ENCODE data around the gene LCT.
"Not testable (repeated sequence)": the region's sequence is repeated elsewhere in the genome, so short reads cannot be mapped to it uniquely, and the experiment has no call there.

Gene LCT

GRCh38 chr2:135836596-135837270, at the start of gene LCT:
Gene LCT (minus strand): TSS chr2:135837184. CDS start chr2:135837169, 15 bp downstream.
- no peaks in the 10 kb centered on the region for H3K27me3 ChIP-seq
- no peak within 1 kb of the TSS for H3K9ac ChIP-seq
- no peaks in the 10 kb centered on the region for H4K20me1 ChIP-seq
- peaks cover 37% of the 10 kb centered on the region for H3K4me1 ChIP-seq
- H3K27ac ChIP-seq = 0 out of 2 replicates have a peak within 1 kb of the TSS, but pooled peaks have one; percentile 2
- H3K9me3 ChIP-seq = no peaks in the 10 kb centered on the region
- no peak within 1 kb of the TSS for H3K4me3 ChIP-seq
- peaks cover 24% of the 10 kb centered on the region for H3K36me3 ChIP-seq
- peak within 1 kb of the TSS; percentile 19; the same call in 1 of the 2 replicates for H3K4me2 ChIP-seq
- no peak for TF ChIP-seq Cebpa-rat (IDR thresholded peaks at IDR 0.05)

- H4K20me1 ChIP-seq = no peaks in the 10 kb centered on the region
- peaks cover 13% of the 10 kb centered on the region for H3K4me1 ChIP-seq
- no peak overlapping the region for H3K9ac ChIP-seq
- no peak overlapping the region for H3K4me2 ChIP-seq
- no peaks in the 10 kb centered on the region for H3K27me3 ChIP-seq
- H3K27ac ChIP-seq = no peak overlapping the region
- no peaks in the 10 kb centered on the region for H3K36me3 ChIP-seq
- peaks cover 21% of the 10 kb centered on the region for H3K9me3 ChIP-seq
- H3K4me3 ChIP-seq = no peak overlapping the region
- TF ChIP-seq Cebpa-rat (IDR thresholded peaks at IDR 0.05) = no peak
These were observed 48.7 kb upstream of the LCT start for GRCh38 chr2:135885709-135886108.

GRCh38 chr2:135882415-135882814, 45.4 kb upstream of the LCT start:
- Histone ChIP-seq H3K9ac (no peak overlapping the region), H3K4me3 (no peak overlapping the region), H3K4me1 (peaks cover under 1% of the 10 kb centered on the region; the same call in 1 of the 2 replicates), H3K9me3 (0 out of 2 replicates have a peak, but pooled peaks cover 3% of the 10 kb centered on the region), H4K20me1 (no peaks in the 10 kb centered on the region), H3K36me3 (no peaks in the 10 kb centered on the region), H3K27me3 (no peaks in the 10 kb centered on the region), H3K4me2 (no peak overlapping the region), H3K27ac (no peak overlapping the region)
- TF ChIP-seq Cebpa-rat (IDR thresholded peaks at IDR 0.05) = no peak

DNA sequence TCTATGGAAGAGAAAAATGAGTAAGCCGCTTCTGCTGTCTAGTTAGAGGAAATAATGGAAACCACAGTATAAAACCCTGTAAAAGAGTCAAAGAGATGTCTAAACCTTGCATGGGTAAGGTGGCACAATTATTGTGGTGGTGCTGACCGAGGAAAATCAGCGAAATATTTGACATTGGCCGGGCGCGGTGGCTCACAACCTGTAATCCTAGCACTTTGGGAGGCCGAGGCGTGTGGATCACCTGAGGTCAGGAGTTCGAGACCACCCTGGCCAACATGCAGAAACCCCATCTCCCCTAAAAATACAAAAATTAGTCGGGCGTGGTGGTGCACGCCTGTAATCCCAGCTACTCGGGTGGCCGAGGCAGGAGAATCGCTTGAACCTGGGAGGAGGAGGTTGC, 39.8 kb upstream of the LCT start:
- H3K4me2 ChIP-seq = peak overlapping the region; percentile 85
- peaks cover 33% of the 10 kb centered on the region for H3K4me1 ChIP-seq
- H3K9ac ChIP-seq = peak overlapping the region; percentile 87
- H3K36me3 ChIP-seq = peaks cover 23% of the 10 kb centered on the region
- H3K27ac ChIP-seq = peak overlapping the region; percentile 52
- peaks cover 32% of the 10 kb centered on the region for H4K20me1 ChIP-seq
- H3K27me3 ChIP-seq, H3K9me3 ChIP-seq: not testable (repeated sequence)
- H3K4me3 ChIP-seq = peak overlapping the region; percentile 74

DNA sequence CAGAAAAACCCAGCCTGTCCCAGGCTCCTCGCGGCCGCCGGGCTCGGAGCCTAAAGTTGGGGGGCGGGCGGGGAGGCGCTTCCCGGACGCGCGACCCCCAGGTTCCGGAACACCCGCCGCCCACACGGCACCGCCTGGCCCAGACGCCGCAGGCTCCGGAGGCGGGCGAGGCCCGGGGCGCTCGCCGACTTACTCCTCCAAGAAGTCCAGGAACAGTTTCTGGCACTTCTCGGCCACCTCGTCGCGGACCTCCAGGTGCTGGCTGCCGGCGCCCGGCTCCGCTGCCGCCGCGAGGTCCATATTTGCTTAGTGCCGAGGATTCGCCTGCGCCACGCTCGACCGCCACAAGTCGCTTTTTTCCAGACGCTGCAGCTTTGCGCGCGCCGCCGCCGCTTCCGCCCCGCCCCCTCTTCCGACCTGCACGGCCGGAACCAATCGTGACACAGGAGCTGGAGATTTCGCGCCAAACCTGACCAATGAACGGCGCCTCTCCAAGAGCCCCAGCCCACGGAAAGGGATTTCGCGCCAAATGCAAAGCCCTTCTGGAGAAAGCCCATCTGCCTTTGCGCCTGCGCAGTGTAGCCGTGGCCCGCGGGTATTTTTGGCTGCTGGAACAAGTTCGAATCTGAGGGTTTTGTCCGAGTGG, 39.2 kb upstream of the LCT start, which contains the start of gene MCM6:
Gene MCM6, minus strand, starts transcription at position 378 of the 646 bp plus-strand sequence. Its CDS starts 78 bp downstream, at position 300.
- no peak for TF ChIP-seq Cebpa-rat (IDR thresholded peaks at IDR 0.05)
- Histone ChIP-seq H3K9me3 (no peaks in the 10 kb centered on the region), H3K4me1 (peaks cover 33% of the 10 kb centered on the region), H3K4me3 (peak within 1 kb of the TSS; percentile 74), H3K36me3 (peaks cover 29% of the 10 kb centered on the region), H3K27ac (peak within 1 kb of the TSS; percentile 90), H3K27me3 (no peaks in the 10 kb centered on the region), H4K20me1 (peaks cover 34% of the 10 kb centered on the region), H3K4me2 (peak within 1 kb of the TSS; percentile 85), H3K9ac (peak within 1 kb of the TSS; percentile 87)

DNA sequence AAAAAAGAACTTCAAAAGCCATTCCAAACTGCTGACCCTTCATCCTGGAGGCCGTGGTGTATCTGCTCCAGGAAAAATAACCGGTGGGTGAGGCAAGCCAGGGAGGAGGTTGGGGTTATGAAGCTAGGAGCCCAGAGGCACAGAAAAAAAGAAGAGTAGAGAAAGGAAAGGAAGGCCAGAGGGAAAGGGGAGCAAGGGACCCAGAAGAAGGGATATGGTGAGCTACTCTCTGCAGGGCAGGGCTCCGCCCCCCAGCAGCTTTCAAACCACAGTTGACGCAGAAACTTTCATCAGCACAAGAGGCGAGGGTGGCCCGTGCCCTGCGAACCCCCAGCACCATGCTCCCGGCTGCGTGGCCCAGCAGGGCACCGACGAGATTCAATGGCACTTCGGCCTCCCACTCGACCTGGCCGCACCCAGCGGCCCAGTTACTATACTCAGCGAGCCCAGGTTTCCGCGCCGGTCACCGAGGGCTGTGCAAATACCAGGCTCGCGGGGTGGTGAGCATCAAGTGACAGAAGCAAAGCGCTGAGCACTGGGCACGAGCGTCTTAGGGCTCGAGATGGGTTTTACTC, 38.6 kb upstream of the LCT start:
- no peaks in the 10 kb centered on the region for H3K9me3 ChIP-seq
- H3K27me3 ChIP-seq = no peaks in the 10 kb centered on the region
- H4K20me1 ChIP-seq = peaks cover 40% of the 10 kb centered on the region
- H3K4me1 ChIP-seq = peaks cover 33% of the 10 kb centered on the region
- peak overlapping the region; percentile 90 for H3K27ac ChIP-seq
- TF ChIP-seq Cebpa-rat (IDR thresholded peaks at IDR 0.05) = no peak
- peaks cover 35% of the 10 kb centered on the region for H3K36me3 ChIP-seq
- H3K4me3 ChIP-seq = peak overlapping the region; percentile 74
- peak overlapping the region; percentile 87 for H3K9ac ChIP-seq
- peak overlapping the region; percentile 85 for H3K4me2 ChIP-seq

DNA sequence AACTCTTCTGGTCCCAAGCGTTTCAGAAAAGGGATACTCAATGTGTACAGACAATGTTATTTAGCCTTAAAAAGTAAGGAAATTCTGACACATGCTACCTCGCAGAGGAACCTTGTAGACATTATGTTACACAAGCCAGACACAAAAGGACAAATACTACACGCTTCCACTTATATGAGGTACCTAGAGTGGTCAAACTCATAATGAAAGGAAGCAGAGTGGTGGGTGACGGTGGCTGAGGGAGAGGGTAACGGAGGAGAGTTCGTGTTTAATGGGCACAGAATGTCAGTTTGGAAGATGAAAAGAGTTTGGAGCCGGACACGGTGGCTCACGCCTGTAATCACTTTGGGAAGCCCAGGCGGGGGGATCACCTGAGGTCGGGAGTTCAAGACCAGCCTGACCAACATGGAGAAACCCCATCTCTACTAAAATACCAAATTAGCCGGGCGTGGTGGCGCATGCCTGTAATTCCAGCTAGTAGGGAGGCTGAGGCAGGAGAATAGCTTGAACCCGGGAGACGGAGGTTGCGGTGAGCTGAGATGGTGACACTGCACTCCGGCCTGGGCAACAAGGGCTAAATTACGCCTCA, 37.9 kb upstream of the LCT start:
- Histone ChIP-seq H3K4me2 (peak overlapping the region; percentile 85), H3K4me3 (peak overlapping the region; percentile 74), H3K9me3 (no peaks in the 10 kb centered on the region), H4K20me1 (peaks cover 46% of the 10 kb centered on the region), H3K27ac (no peak overlapping the region; the same call in 1 of the 2 replicates), H3K4me1 (peaks cover 33% of the 10 kb centered on the region), H3K36me3 (peaks cover 42% of the 10 kb centered on the region), H3K9ac (peak overlapping the region; percentile 87), H3K27me3 (no peaks in the 10 kb centered on the region)
- TF ChIP-seq Cebpa-rat (IDR thresholded peaks at IDR 0.05) = no peak

DNA sequence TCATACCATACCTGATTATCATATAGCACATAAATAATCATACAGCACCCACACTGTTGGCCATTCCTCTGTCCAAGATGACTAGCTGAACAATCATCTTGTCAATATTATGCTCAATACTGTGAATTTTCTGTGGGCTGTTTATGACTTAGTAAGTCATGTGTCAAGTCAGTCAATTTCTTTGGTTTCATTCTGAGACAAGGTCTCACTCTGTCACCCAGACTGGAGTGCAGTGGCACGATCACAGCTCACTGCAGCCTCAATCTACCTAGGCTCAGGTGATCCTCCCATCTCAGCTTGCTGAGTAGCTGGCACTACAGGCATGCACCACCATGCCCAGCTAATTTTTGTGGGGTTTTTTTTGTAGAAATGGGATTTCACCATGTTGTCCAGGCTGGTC, 33.6 kb upstream of the LCT start:
- Histone ChIP-seq H3K27ac (no peak overlapping the region), H3K4me3 (no peak overlapping the region), H3K4me2 (no peak overlapping the region), H4K20me1 (peaks cover 68% of the 10 kb centered on the region), H3K4me1 (peaks cover 24% of the 10 kb centered on the region), H3K27me3 (no peaks in the 10 kb centered on the region), H3K9ac (no peak overlapping the region), H3K36me3 (peaks cover 82% of the 10 kb centered on the region), H3K9me3 (no peaks in the 10 kb centered on the region)
- no peak for TF ChIP-seq Cebpa-rat (IDR thresholded peaks at IDR 0.05)

GRCh38 chr2:135863233-135863632, 26.2 kb upstream of the LCT start:
- Histone ChIP-seq H3K4me1 (no peaks in the 10 kb centered on the region), H3K9ac (no peak overlapping the region), H3K36me3 (peaks cover 94% of the 10 kb centered on the region), H3K4me2 (no peak overlapping the region), H3K27me3 (no peaks in the 10 kb centered on the region), H3K9me3 (no peaks in the 10 kb centered on the region), H3K4me3 (no peak overlapping the region), H4K20me1 (peaks cover 43% of the 10 kb centered on the region; the same call in 1 of the 2 replicates), H3K27ac (no peak overlapping the region)
- no peak for TF ChIP-seq Cebpa-rat (IDR thresholded peaks at IDR 0.05)

All from BLaER1 (cell line).